ENCODE data around the gene CMTM7. TPM values are rescaled to one million over a fixed set of nuclear protein-coding genes. Genes with fewer than 3 reads are reported as not detected.

CMTM7 gene
- total RNA-seq, 2 experiments from 2014 or later = 31.5 to 35.2 TPM

- Histone ChIP-seq H3K27me3 (ENCODE audit: control insufficient read depth in 1 of 2, insufficient read depth in 2 of 2, low read length in 2 of 2) (no peaks in the 10 kb centered on the region), H3K4me3 (ENCODE audit: low read length) (no peak overlapping the region), H3K9me3 (ENCODE audit: control insufficient read depth in 1 of 2, insufficient read depth in 1 of 2, low read length in 2 of 2) (no peaks in the 10 kb centered on the region), H3K27ac (ENCODE audit: low read depth in 1 of 2, low read length in 2 of 2) (no peak overlapping the region), H3K36me3 (ENCODE audit: insufficient read depth, low read length) (peaks cover 6% of the 10 kb centered on the region), H3K4me1 (ENCODE audit: insufficient read depth, low read length) (no peaks in the 10 kb centered on the region)
- Mint-ChIP-seq H3K27me3 (no peaks in the 10 kb centered on the region), H3K9me3 (no peaks in the 10 kb centered on the region), H3K27ac (no peak overlapping the region), H3K36me3 (ENCODE audit: low read depth) (peaks cover 21% of the 10 kb centered on the region), H3K4me3 (no peak overlapping the region), H3K4me1 (ENCODE audit: low read depth) (no peaks in the 10 kb centered on the region)
- ATAC-seq (ENCODE audit: poor library complexity) (no peak), DNase-seq (no peak)
- ChIA-PET POLR2A (no interaction called here), CTCF (no interaction called here)
- no peak for TF ChIP-seq CTCF (IDR thresholded peaks at IDR 0.05)
- intact Hi-C loops (cut with DNase I, micrococcal nuclease) = no loop called here
Measured at GRCh38 chr3:32355751-32356291, 35.8 kb upstream of the CMTM7 start.

GRCh38 chr3:32359766-32360492, 31.7 kb upstream of the CMTM7 start:
- Histone ChIP-seq H3K4me3 (ENCODE audit: low read length) (no peak overlapping the region), H3K4me1 (ENCODE audit: insufficient read depth, low read length) (no peaks in the 10 kb centered on the region), H3K9me3 (ENCODE audit: control insufficient read depth in 1 of 2, insufficient read depth in 1 of 2, low read length in 2 of 2) (no peaks in the 10 kb centered on the region), H3K36me3 (ENCODE audit: insufficient read depth, low read length) (peaks cover 12% of the 10 kb centered on the region), H3K27ac (ENCODE audit: low read depth in 1 of 2, low read length in 2 of 2) (no peak overlapping the region), H3K27me3 (ENCODE audit: control insufficient read depth in 1 of 2, insufficient read depth in 2 of 2, low read length in 2 of 2) (no peaks in the 10 kb centered on the region)
- H3K4me3 Mint-ChIP-seq = no peak overlapping the region
- H3K36me3 Mint-ChIP-seq (ENCODE audit: low read depth) = peaks cover 31% of the 10 kb centered on the region
- no peaks in the 10 kb centered on the region for H3K27me3 Mint-ChIP-seq
- no peak for TF ChIP-seq CTCF (IDR thresholded peaks at IDR 0.05)
- no peaks in the 10 kb centered on the region for H3K9me3 Mint-ChIP-seq
- ATAC-seq (ENCODE audit: poor library complexity) (no peak), DNase-seq (no peak)
- H3K4me1 Mint-ChIP-seq (ENCODE audit: low read depth) = no peaks in the 10 kb centered on the region
- POLR2A ChIA-PET = interaction anchor here (0.6 kb wide), 1 partner anchor 137 kb away, joined by 3 read pairs; no protein-coding TSS in a partner anchor
- CTCF ChIA-PET = no interaction called here
- no peak overlapping the region for H3K27ac Mint-ChIP-seq
- intact Hi-C loops (cut with DNase I, micrococcal nuclease) = loop anchor here in 1 of 2 experiments (10.0 kb wide), 1 partner anchor 315 kb away; no protein-coding TSS in a partner anchor

DNA sequence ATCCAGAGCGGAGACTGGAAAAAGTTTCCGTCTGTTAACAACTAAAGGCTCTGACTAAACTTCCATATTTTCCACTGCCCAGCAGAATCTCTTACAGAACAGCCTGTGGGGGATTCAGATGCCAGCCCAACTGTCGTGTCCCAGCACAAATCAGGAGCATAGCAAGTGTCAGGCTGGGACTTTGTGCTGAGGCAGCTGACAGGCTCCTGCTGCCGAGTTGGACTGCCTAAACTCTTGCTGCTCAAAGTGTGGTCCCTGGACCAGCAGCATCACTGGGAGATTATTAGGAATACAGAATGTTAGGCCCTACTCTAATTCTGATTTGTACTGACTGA, 31.2 kb upstream of the CMTM7 start:
- POLR2A ChIA-PET = no interaction called here
- no peak for TF ChIP-seq CTCF (IDR thresholded peaks at IDR 0.05)
- no peaks in the 10 kb centered on the region for H3K27me3 ChIP-seq (ENCODE audit: control insufficient read depth in 1 of 2, insufficient read depth in 2 of 2, low read length in 2 of 2)
- peaks cover 12% of the 10 kb centered on the region for H3K36me3 ChIP-seq (ENCODE audit: insufficient read depth, low read length)
- intact Hi-C loops (cut with DNase I, micrococcal nuclease) = loop anchor here in 1 of 2 experiments (10.0 kb wide), 1 partner anchor 314 kb away; no protein-coding TSS in a partner anchor
- H3K27ac Mint-ChIP-seq = no peak overlapping the region
- no peaks in the 10 kb centered on the region for H3K4me1 Mint-ChIP-seq (ENCODE audit: low read depth)
- peaks cover 31% of the 10 kb centered on the region for H3K36me3 Mint-ChIP-seq (ENCODE audit: low read depth)
- H3K9me3 Mint-ChIP-seq = no peaks in the 10 kb centered on the region
- no peak overlapping the region for H3K4me3 Mint-ChIP-seq
- no peak overlapping the region for H3K4me3 ChIP-seq (ENCODE audit: low read length)
- H3K4me1 ChIP-seq (ENCODE audit: insufficient read depth, low read length) = no peaks in the 10 kb centered on the region
- H3K27me3 Mint-ChIP-seq = no peaks in the 10 kb centered on the region
- DNase-seq (no peak), ATAC-seq (ENCODE audit: poor library complexity) (no peak)
- CTCF ChIA-PET = no interaction called here
- no peak overlapping the region for H3K27ac ChIP-seq (ENCODE audit: low read depth in 1 of 2, low read length in 2 of 2)
- H3K9me3 ChIP-seq (ENCODE audit: control insufficient read depth in 1 of 2, insufficient read depth in 1 of 2, low read length in 2 of 2) = no peaks in the 10 kb centered on the region

All from CD4-positive, alpha-beta T cell (primary cell).